ENCODE measurements around the gene ATG9B. TPM values are rescaled to one million over a fixed set of nuclear protein-coding genes. Genes with fewer than 3 reads are reported as not detected.

Gene ATG9B
- polyA plus RNA-seq, 1 experiment, result 0.15 TPM

DNA sequence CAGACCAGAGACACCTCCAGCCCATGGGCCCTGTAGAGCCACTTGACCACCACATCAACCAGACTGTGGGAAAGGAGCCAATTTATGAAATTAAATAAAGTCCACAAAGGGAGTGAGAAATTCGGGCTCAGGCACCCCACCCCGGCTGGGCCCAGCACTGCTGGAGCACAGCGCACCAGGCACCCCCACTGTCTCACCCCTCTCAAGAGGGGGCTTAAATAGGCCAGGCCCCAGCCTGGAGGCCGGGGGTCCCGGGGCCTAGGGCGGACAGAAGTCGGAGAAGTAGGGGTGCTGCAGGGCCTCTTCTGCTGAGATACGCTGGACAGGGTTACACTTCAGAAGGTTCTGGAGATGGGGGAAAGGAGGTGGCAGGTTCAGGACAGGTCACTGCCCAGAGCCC lies 29.5 kb upstream of the ATG9B start:
- Histone ChIP-seq H3K4me3 (ENCODE audit: low read depth, low read length) (no peak overlapping the region), H3K27me3 (ENCODE audit: control insufficient read depth, insufficient read depth, low read length) (peaks cover 3% of the 10 kb centered on the region), H3K36me3 (ENCODE audit: control insufficient read depth, insufficient read depth, low read length) (no peaks in the 10 kb centered on the region; the same call in 1 of the 2 replicates)
- TF ChIP-seq CTCF (IDR thresholded peaks at IDR 0.05; ENCODE audit: insufficient read depth, low read depth, low read length), result no peak
- DNase-seq (ENCODE audit: low read depth), result no peak
- CTCF ChIA-PET, result no interaction called here
- POLR2A ChIA-PET, result no interaction called here

DNA sequence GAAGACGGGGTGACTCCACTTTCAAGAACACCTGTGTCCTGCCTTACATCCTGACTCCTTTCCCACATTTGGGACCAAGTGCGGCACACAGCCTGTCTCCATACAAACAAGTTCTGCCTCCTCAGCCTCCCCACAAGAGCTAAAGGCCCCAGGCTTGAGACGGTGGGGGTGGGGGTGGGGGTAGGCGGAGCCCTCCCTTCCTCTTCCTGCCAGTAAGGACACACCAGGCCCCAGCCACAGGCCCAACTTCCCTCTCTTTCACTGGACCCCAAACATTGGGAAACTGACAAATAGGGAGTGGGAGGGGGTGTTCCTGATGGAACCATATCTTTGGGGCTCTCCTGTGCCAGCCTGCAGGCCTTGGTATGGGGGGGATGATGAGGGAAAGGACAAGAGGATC lies 28.8 kb upstream of the ATG9B start:
- CTCF ChIA-PET, result no interaction called here
- Histone ChIP-seq H3K27me3 (ENCODE audit: control insufficient read depth, insufficient read depth, low read length) (peaks cover 3% of the 10 kb centered on the region), H3K4me3 (ENCODE audit: low read depth, low read length) (no peak overlapping the region), H3K36me3 (ENCODE audit: control insufficient read depth, insufficient read depth, low read length) (no peaks in the 10 kb centered on the region; the same call in 1 of the 2 replicates)
- POLR2A ChIA-PET, result no interaction called here
- TF ChIP-seq CTCF (IDR thresholded peaks at IDR 0.05; ENCODE audit: insufficient read depth, low read depth, low read length), result no peak
- DNase-seq (ENCODE audit: low read depth), result no peak

DNA sequence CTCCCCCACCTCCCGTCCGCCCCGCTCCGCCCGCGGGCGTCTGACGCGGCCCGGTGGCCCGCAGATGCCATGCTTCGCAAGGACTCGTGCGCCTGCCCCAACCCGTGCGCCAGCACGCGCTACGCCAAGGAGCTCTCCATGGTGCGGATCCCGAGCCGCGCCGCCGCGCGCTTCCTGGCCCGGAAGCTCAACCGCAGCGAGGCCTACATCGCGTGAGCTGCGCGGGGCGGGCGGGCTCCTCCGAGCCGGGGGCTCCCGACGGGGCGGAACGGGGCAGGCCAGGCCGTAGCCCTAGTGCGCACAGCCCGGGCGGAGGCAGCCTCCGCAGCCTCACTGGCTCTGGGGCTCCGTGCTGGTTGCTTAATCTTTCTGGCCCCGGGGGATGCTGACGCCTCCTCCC lies 26.8 kb upstream of the ATG9B start:
- ChIA-PET CTCF (interaction anchor here (0.8 to 1.0 kb wide), 2 partner anchors 23 to 33 kb away, joined by 3 to 5 read pairs; partner anchors contain the start of gene ABCB8), POLR2A (no interaction called here)
- no peak overlapping the region for H3K4me3 ChIP-seq (ENCODE audit: low read depth, low read length)
- peaks cover 3% of the 10 kb centered on the region for H3K27me3 ChIP-seq (ENCODE audit: control insufficient read depth, insufficient read depth, low read length)
- H3K36me3 ChIP-seq (ENCODE audit: control insufficient read depth, insufficient read depth, low read length), result no peaks in the 10 kb centered on the region; the same call in 1 of the 2 replicates
- DNase-seq (ENCODE audit: low read depth), result no peak
- no peak for TF ChIP-seq CTCF (IDR thresholded peaks at IDR 0.05; ENCODE audit: insufficient read depth, low read depth, low read length)

DNA sequence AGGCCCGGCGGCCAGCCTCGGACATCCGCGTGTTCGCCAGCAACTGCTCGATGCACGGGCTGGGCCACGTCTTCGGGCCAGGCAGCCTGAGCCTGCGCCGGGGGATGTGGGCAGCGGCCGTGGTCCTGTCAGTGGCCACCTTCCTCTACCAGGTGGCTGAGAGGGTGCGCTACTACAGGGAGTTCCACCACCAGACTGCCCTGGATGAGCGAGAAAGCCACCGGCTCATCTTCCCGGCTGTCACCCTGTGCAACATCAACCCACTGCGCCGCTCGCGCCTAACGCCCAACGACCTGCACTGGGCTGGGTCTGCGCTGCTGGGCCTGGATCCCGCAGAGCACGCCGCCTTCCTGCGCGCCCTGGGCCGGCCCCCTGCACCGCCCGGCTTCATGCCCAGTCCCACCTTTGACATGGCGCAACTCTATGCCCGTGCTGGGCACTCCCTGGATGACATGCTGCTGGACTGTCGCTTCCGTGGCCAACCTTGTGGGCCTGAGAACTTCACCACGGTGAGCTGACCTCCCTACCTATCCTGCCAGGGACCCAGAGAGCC lies 24.7 kb upstream of the ATG9B start:
- Histone ChIP-seq H3K27me3 (ENCODE audit: control insufficient read depth, insufficient read depth, low read length) (peaks cover 3% of the 10 kb centered on the region), H3K4me3 (ENCODE audit: low read depth, low read length) (no peak overlapping the region), H3K36me3 (ENCODE audit: control insufficient read depth, insufficient read depth, low read length) (peaks cover 2% of the 10 kb centered on the region)
- CTCF ChIA-PET, result no interaction called here
- no peak for TF ChIP-seq CTCF (IDR thresholded peaks at IDR 0.05; ENCODE audit: insufficient read depth, low read depth, low read length)
- DNase-seq (ENCODE audit: low read depth), result no peak
- POLR2A ChIA-PET, result no interaction called here

- no peak for DNase-seq (ENCODE audit: low read depth)
- H3K4me3 ChIP-seq (ENCODE audit: low read depth, low read length), result no peak within 1 kb of the TSS
- no peak for TF ChIP-seq CTCF (IDR thresholded peaks at IDR 0.05; ENCODE audit: insufficient read depth, low read depth, low read length)
- POLR2A ChIA-PET, result no interaction called here
- H3K36me3 ChIP-seq (ENCODE audit: control insufficient read depth, insufficient read depth, low read length), result peaks cover 4% of the 10 kb centered on the region
- H3K27me3 ChIP-seq (ENCODE audit: control insufficient read depth, insufficient read depth, low read length), result peaks cover 3% of the 10 kb centered on the region
- CTCF ChIA-PET, result no interaction called here
Observed at GRCh38 chr7:151047976-151048815, 23.9 kb upstream of the ATG9B start, which contains the start of gene ASIC3. ASIC3 (plus strand) TSS chr7:151048531; CDS start chr7:151048886, 355 bp downstream.

Measured in BJ (cell line).